ENCODE measurements around the gene STAMBP.

STAMBP gene

GRCh38 chr2:73891276-73891901, 62.6 kb downstream of the STAMBP start:
- Histone ChIP-seq H3K9me3 (ENCODE audit: control insufficient read depth, low read depth, low read length) (no peaks in the 10 kb centered on the region), H3K4me3 (ENCODE audit: low read length) (no peak overlapping the region), H3K27me3 (ENCODE audit: control insufficient read depth, insufficient read depth, low read length) (no peaks in the 10 kb centered on the region), H3K9ac (ENCODE audit: low read length) (no peak overlapping the region), H3K27ac (ENCODE audit: low read length) (no peak overlapping the region), H3K36me3 (ENCODE audit: control insufficient read depth, low read depth, low read length) (no peaks in the 10 kb centered on the region), H3K4me1 (ENCODE audit: control insufficient read depth, low read depth, low read length) (no peaks in the 10 kb centered on the region)

- Histone ChIP-seq H3K9me3 (ENCODE audit: control insufficient read depth, low read depth, low read length) (no peaks in the 10 kb centered on the region), H3K4me3 (ENCODE audit: low read length) (no peak within 1 kb of the TSS), H3K27ac (ENCODE audit: low read length) (no peak within 1 kb of the TSS), H3K4me1 (ENCODE audit: control insufficient read depth, low read depth, low read length) (no peaks in the 10 kb centered on the region), H3K27me3 (ENCODE audit: control insufficient read depth, insufficient read depth, low read length) (no peaks in the 10 kb centered on the region), H3K36me3 (ENCODE audit: control insufficient read depth, low read depth, low read length) (no peaks in the 10 kb centered on the region), H3K9ac (ENCODE audit: low read length) (no peak within 1 kb of the TSS)
These were observed 64.0 kb downstream of the STAMBP start, which contains the start of gene ACTG2 for GRCh38 chr2:73892631-73893329. TSS of gene ACTG2 (plus strand) at chr2:73893008. CDS start at chr2:73901312, 8,304 bp downstream.

GRCh38 chr2:73893764-73894474, 65.2 kb downstream of the STAMBP start:
- Histone ChIP-seq H3K27ac (ENCODE audit: low read length) (no peak overlapping the region), H3K9me3 (ENCODE audit: control insufficient read depth, low read depth, low read length) (no peaks in the 10 kb centered on the region), H3K27me3 (ENCODE audit: control insufficient read depth, insufficient read depth, low read length) (no peaks in the 10 kb centered on the region), H3K4me3 (ENCODE audit: low read length) (no peak overlapping the region), H3K9ac (ENCODE audit: low read length) (no peak overlapping the region), H3K36me3 (ENCODE audit: control insufficient read depth, low read depth, low read length) (no peaks in the 10 kb centered on the region), H3K4me1 (ENCODE audit: control insufficient read depth, low read depth, low read length) (no peaks in the 10 kb centered on the region)

- Histone ChIP-seq H3K36me3 (ENCODE audit: control insufficient read depth, low read depth, low read length) (no peaks in the 10 kb centered on the region), H3K4me1 (ENCODE audit: control insufficient read depth, low read depth, low read length) (no peaks in the 10 kb centered on the region), H3K9ac (ENCODE audit: low read length) (no peak overlapping the region), H3K27ac (ENCODE audit: low read length) (no peak overlapping the region), H3K9me3 (ENCODE audit: control insufficient read depth, low read depth, low read length) (no peaks in the 10 kb centered on the region), H3K4me3 (ENCODE audit: low read length) (no peak overlapping the region), H3K27me3 (ENCODE audit: control insufficient read depth, insufficient read depth, low read length) (no peaks in the 10 kb centered on the region)
These were observed 65.7 kb downstream of the STAMBP start for GRCh38 chr2:73894475-73894850.

GRCh38 chr2:73894877-73895276, 66.1 kb downstream of the STAMBP start:
- Histone ChIP-seq H3K36me3 (ENCODE audit: control insufficient read depth, low read depth, low read length) (no peaks in the 10 kb centered on the region), H3K27me3 (ENCODE audit: control insufficient read depth, insufficient read depth, low read length) (no peaks in the 10 kb centered on the region), H3K4me1 (ENCODE audit: control insufficient read depth, low read depth, low read length) (no peaks in the 10 kb centered on the region), H3K9ac (ENCODE audit: low read length) (no peak overlapping the region), H3K27ac (ENCODE audit: low read length) (no peak overlapping the region), H3K9me3 (ENCODE audit: control insufficient read depth, low read depth, low read length) (no peaks in the 10 kb centered on the region), H3K4me3 (ENCODE audit: low read length) (no peak overlapping the region)

GRCh38 chr2:73895473-73895872, 66.7 kb downstream of the STAMBP start:
- no peaks in the 10 kb centered on the region for H3K4me1 ChIP-seq (ENCODE audit: control insufficient read depth, low read depth, low read length)
- H3K36me3 ChIP-seq (ENCODE audit: control insufficient read depth, low read depth, low read length), result no peaks in the 10 kb centered on the region
- H3K9me3 ChIP-seq (ENCODE audit: control insufficient read depth, low read depth, low read length), result no peaks in the 10 kb centered on the region
- H3K27ac ChIP-seq (ENCODE audit: low read length), result no peak overlapping the region
- no peaks in the 10 kb centered on the region for H3K27me3 ChIP-seq (ENCODE audit: control insufficient read depth, insufficient read depth, low read length)
- H3K9ac ChIP-seq (ENCODE audit: low read length), result no peak overlapping the region
- no peak overlapping the region for H3K4me3 ChIP-seq (ENCODE audit: low read length)

- Histone ChIP-seq H3K4me3 (ENCODE audit: low read length) (no peak overlapping the region), H3K36me3 (ENCODE audit: control insufficient read depth, low read depth, low read length) (no peaks in the 10 kb centered on the region), H3K27ac (ENCODE audit: low read length) (no peak overlapping the region), H3K9me3 (ENCODE audit: control insufficient read depth, low read depth, low read length) (no peaks in the 10 kb centered on the region), H3K4me1 (ENCODE audit: control insufficient read depth, low read depth, low read length) (no peaks in the 10 kb centered on the region), H3K9ac (ENCODE audit: low read length) (no peak overlapping the region), H3K27me3 (ENCODE audit: control insufficient read depth, insufficient read depth, low read length) (no peaks in the 10 kb centered on the region)
These were observed 67.8 kb downstream of the STAMBP start for GRCh38 chr2:73896362-73897239.

- H3K9me3 ChIP-seq (ENCODE audit: control insufficient read depth, low read depth, low read length), result no peaks in the 10 kb centered on the region
- no peak overlapping the region for H3K4me3 ChIP-seq (ENCODE audit: low read length)
- H3K9ac ChIP-seq (ENCODE audit: low read length), result no peak overlapping the region
- H3K27me3 ChIP-seq (ENCODE audit: control insufficient read depth, insufficient read depth, low read length), result peaks cover 2% of the 10 kb centered on the region
- H3K27ac ChIP-seq (ENCODE audit: low read length), result no peak overlapping the region
- no peaks in the 10 kb centered on the region for H3K4me1 ChIP-seq (ENCODE audit: control insufficient read depth, low read depth, low read length)
- H3K36me3 ChIP-seq (ENCODE audit: control insufficient read depth, low read depth, low read length), result no peaks in the 10 kb centered on the region
These were observed 68.5 kb downstream of the STAMBP start for GRCh38 chr2:73897240-73897583.

- Histone ChIP-seq H3K4me3 (ENCODE audit: low read length) (no peak overlapping the region), H3K27ac (ENCODE audit: low read length) (no peak overlapping the region), H3K36me3 (ENCODE audit: control insufficient read depth, low read depth, low read length) (no peaks in the 10 kb centered on the region), H3K27me3 (ENCODE audit: control insufficient read depth, insufficient read depth, low read length) (peaks cover 3% of the 10 kb centered on the region), H3K4me1 (ENCODE audit: control insufficient read depth, low read depth, low read length) (no peaks in the 10 kb centered on the region), H3K9ac (ENCODE audit: low read length) (no peak overlapping the region), H3K9me3 (ENCODE audit: control insufficient read depth, low read depth, low read length) (no peaks in the 10 kb centered on the region)
These were observed 69.2 kb downstream of the STAMBP start for GRCh38 chr2:73897934-73898333.

- no peak overlapping the region for H3K4me3 ChIP-seq (ENCODE audit: low read length)
- no peaks in the 10 kb centered on the region for H3K36me3 ChIP-seq (ENCODE audit: control insufficient read depth, low read depth, low read length)
- no peaks in the 10 kb centered on the region for H3K4me1 ChIP-seq (ENCODE audit: control insufficient read depth, low read depth, low read length)
- H3K27ac ChIP-seq (ENCODE audit: low read length), result no peak overlapping the region
- H3K9ac ChIP-seq (ENCODE audit: low read length), result no peak overlapping the region
- no peaks in the 10 kb centered on the region for H3K9me3 ChIP-seq (ENCODE audit: control insufficient read depth, low read depth, low read length)
- peaks cover 3% of the 10 kb centered on the region for H3K27me3 ChIP-seq (ENCODE audit: control insufficient read depth, insufficient read depth, low read length)
These were observed 71.1 kb downstream of the STAMBP start for GRCh38 chr2:73899801-73900336.

GRCh38 chr2:73901143-73901542, 72.4 kb downstream of the STAMBP start:
- H3K27me3 ChIP-seq (ENCODE audit: control insufficient read depth, insufficient read depth, low read length), result peaks cover 3% of the 10 kb centered on the region
- H3K27ac ChIP-seq (ENCODE audit: low read length), result no peak overlapping the region
- no peak overlapping the region for H3K4me3 ChIP-seq (ENCODE audit: low read length)
- no peak overlapping the region for H3K9ac ChIP-seq (ENCODE audit: low read length)
- no peaks in the 10 kb centered on the region for H3K36me3 ChIP-seq (ENCODE audit: control insufficient read depth, low read depth, low read length)
- no peaks in the 10 kb centered on the region for H3K4me1 ChIP-seq (ENCODE audit: control insufficient read depth, low read depth, low read length)
- no peaks in the 10 kb centered on the region for H3K9me3 ChIP-seq (ENCODE audit: control insufficient read depth, low read depth, low read length)
